OCI-LY3 (cell line): ENCODE measurements around the gene LMO3.

Experiments used
- H2AFZ ChIP-seq: fragments of 200-600, 300-600 bp; shearing (Covaris generic); 2 replicates; pipeline ENCODE4 v1.6.0; 2014; ENCODE audit warnings: antibody characterized with exemption, low read depth, low read length
- H3K27ac ChIP-seq: fragments of 200-600, 300-600 bp; sonication (generic); 2 replicates; pipeline ENCODE4 v1.5.1; 2014; ENCODE audit warnings: mild to moderate bottlenecking, low read length, moderate library complexity, mixed read lengths
- H3K27me3 ChIP-seq: fragments of 200-600, 300-600 bp; sonication (generic); 2 replicates; pipeline ENCODE4 v1.6.1; 2014; ENCODE audit warnings: low read depth, low read length, mixed read lengths
- H3K36me3 ChIP-seq: fragments of 200-600, 300-600 bp; sonication (generic); replicated peaks from 2 replicates; pipeline ENCODE3; 2014; ENCODE audit warnings: low read depth, low read length, mixed read lengths
- H3K4me1 ChIP-seq: fragments of 300-600, 200-600 bp; sonication (generic); 2 replicates; pipeline ENCODE4 v1.6.1; 2014; ENCODE audit warnings: low read length, mixed read lengths
- H3K4me2 ChIP-seq: fragments of 200-600, 300-600 bp; sonication (generic); 2 replicates; pipeline ENCODE4 v1.6.1; 2014; ENCODE audit warnings: low read length, mixed read lengths
- H3K4me3 ChIP-seq: fragments of 300-600, 200-600 bp; sonication (generic); 2 replicates; pipeline ENCODE4 v1.5.1; 2014; ENCODE audit warnings: antibody characterized with exemption, mild to moderate bottlenecking, low read length, moderate library complexity
- H3K79me2 ChIP-seq: fragments of 300-600, 200-600 bp; shearing (Covaris generic); 2 replicates; pipeline ENCODE4 v1.6.1; 2014; ENCODE audit warnings: mild to moderate bottlenecking, low read length, mixed read lengths
- H3K9ac ChIP-seq: fragments of 300-600, 200-600 bp; shearing (Covaris generic); 2 replicates; pipeline ENCODE4 v1.6.0; 2014; ENCODE audit warnings: mild to moderate bottlenecking, low read length, moderate library complexity
- H3K9me3 ChIP-seq: fragments of 200-600, 300-600 bp; shearing (Covaris generic); 2 replicates; pipeline ENCODE4 v1.6.1; 2014; ENCODE audit warnings: low read length, mixed read lengths; ENCODE audit not compliant: insufficient read depth
- H4K20me1 ChIP-seq: fragments of 200-600, 300-600 bp; sonication (generic); 2 replicates; pipeline ENCODE4 v1.6.1; 2016; ENCODE audit warnings: low read length, mixed read lengths; ENCODE audit not compliant: insufficient read depth
- EZH2phosphoT487 ChIP-seq: fragments of 200-600 bp; shearing (Covaris generic); IDR thresholded peaks from 2 replicates; pipeline ENCODE4 v1.6.1; 2018; ENCODE audit warnings: antibody characterized with exemption, mixed run types, low read depth
- TF ChIP-seq, protein P1 (sequence below): fragments of 200-600, 300-600 bp; sonication (generic); IDR thresholded peaks from 2 replicates; pipeline ENCODE4 v1.5.1; 2014; ENCODE audit warnings: antibody characterized with exemption, low read length, low read depth

The LMO3 gene

DNA sequence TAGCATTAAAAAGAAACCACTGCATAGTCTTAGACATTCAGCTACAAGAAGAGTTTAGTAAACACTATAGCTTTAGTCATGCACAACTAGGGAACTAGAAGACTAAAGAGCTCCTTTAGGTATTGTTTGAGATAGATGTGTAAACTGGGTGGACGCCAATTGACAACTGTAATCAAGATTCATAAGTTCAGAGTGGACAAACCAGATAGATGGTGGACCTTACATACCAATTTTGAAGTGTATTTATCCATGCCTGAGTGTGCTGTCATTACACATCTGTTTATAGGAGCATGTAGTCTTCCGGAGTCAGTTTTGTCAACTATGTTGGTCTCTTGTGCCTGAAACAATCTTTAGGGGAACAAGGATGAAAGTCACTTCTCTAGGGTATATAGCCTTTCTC, 96.6 kb downstream of the LMO3 start:
- Histone ChIP-seq H3K4me3 (no peak overlapping the region), H2AFZ (no peak overlapping the region), H3K36me3 (no peaks in the 10 kb centered on the region), H3K9me3 (no peaks in the 10 kb centered on the region), H3K27ac (no peak overlapping the region), H3K4me1 (no peaks in the 10 kb centered on the region), H3K27me3 (no peaks in the 10 kb centered on the region), H3K4me2 (no peak overlapping the region), H3K9ac (no peak overlapping the region), H4K20me1 (no peaks in the 10 kb centered on the region), H3K79me2 (no peaks in the 10 kb centered on the region)
- no peak for TF ChIP-seq EZH2phosphoT487
- TF ChIP-seq, protein P1, sequence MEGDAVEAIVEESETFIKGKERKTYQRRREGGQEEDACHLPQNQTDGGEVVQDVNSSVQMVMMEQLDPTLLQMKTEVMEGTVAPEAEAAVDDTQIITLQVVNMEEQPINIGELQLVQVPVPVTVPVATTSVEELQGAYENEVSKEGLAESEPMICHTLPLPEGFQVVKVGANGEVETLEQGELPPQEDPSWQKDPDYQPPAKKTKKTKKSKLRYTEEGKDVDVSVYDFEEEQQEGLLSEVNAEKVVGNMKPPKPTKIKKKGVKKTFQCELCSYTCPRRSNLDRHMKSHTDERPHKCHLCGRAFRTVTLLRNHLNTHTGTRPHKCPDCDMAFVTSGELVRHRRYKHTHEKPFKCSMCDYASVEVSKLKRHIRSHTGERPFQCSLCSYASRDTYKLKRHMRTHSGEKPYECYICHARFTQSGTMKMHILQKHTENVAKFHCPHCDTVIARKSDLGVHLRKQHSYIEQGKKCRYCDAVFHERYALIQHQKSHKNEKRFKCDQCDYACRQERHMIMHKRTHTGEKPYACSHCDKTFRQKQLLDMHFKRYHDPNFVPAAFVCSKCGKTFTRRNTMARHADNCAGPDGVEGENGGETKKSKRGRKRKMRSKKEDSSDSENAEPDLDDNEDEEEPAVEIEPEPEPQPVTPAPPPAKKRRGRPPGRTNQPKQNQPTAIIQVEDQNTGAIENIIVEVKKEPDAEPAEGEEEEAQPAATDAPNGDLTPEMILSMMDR, result no peak

DNA sequence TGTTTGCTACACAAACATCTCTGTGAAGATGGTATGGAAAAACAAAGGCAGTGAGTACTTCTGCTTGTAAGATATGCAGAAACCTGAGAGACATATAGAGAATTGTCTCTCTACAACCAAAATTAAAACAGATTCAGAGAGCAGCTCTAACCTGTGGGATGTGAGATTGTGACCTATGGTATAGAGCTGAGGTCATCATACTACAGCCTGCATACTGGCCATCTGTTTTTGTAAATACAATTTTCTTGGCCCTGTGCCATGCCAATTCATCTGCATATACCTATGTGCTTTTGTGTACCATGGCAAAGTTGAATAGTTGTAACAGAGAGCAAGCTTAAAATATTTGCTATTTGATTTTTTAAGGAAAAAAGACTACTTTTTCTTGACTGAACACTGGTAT, 99.6 kb downstream of the LMO3 start:
- no peaks in the 10 kb centered on the region for H3K27me3 ChIP-seq
- H3K36me3 ChIP-seq, result no peaks in the 10 kb centered on the region
- no peak overlapping the region for H3K9ac ChIP-seq
- H3K4me1 ChIP-seq, result no peaks in the 10 kb centered on the region
- no peak overlapping the region for H2AFZ ChIP-seq
- H4K20me1 ChIP-seq, result no peaks in the 10 kb centered on the region
- no peaks in the 10 kb centered on the region for H3K9me3 ChIP-seq
- H3K79me2 ChIP-seq, result no peaks in the 10 kb centered on the region
- H3K4me2 ChIP-seq, result no peak overlapping the region
- TF ChIP-seq, protein P1, result no peak
- TF ChIP-seq EZH2phosphoT487, result no peak
- no peak overlapping the region for H3K27ac ChIP-seq
- no peak overlapping the region for H3K4me3 ChIP-seq

GRCh38 chr12:16504200-16504599, 101.8 kb downstream of the LMO3 start:
- no peak for TF ChIP-seq EZH2phosphoT487
- TF ChIP-seq, protein P1, result no peak
- no peaks in the 10 kb centered on the region for H3K36me3 ChIP-seq
- no peak overlapping the region for H2AFZ ChIP-seq
- H3K27me3 ChIP-seq, result no peaks in the 10 kb centered on the region
- no peak overlapping the region for H3K9ac ChIP-seq
- no peaks in the 10 kb centered on the region for H3K79me2 ChIP-seq
- H3K27ac ChIP-seq, result no peak overlapping the region
- no peaks in the 10 kb centered on the region for H3K4me1 ChIP-seq
- H3K4me3 ChIP-seq, result no peak overlapping the region
- H4K20me1 ChIP-seq, result no peaks in the 10 kb centered on the region
- H3K9me3 ChIP-seq, result no peaks in the 10 kb centered on the region
- no peak overlapping the region for H3K4me2 ChIP-seq

- H3K79me2 ChIP-seq, result no peaks in the 10 kb centered on the region
- H3K9me3 ChIP-seq, result no peaks in the 10 kb centered on the region
- no peak overlapping the region for H3K9ac ChIP-seq
- no peaks in the 10 kb centered on the region for H4K20me1 ChIP-seq
- TF ChIP-seq EZH2phosphoT487, result no peak
- TF ChIP-seq, protein P1, result no peak
- H3K36me3 ChIP-seq, result no peaks in the 10 kb centered on the region
- no peak overlapping the region for H3K4me3 ChIP-seq
- H3K27ac ChIP-seq, result no peak overlapping the region
- H3K27me3 ChIP-seq, result no peaks in the 10 kb centered on the region
- H3K4me1 ChIP-seq, result no peaks in the 10 kb centered on the region
- no peak overlapping the region for H2AFZ ChIP-seq
- H3K4me2 ChIP-seq, result no peak overlapping the region
These were observed 106.4 kb downstream of the LMO3 start for GRCh38 chr12:16499611-16500010.
